RWPE2 (cell line): ENCODE results near the gene ZNF597.

ENCODE experiments used
- ATAC-seq: fragments of 200-7000 bp; cut with Tn5 transposase; 3 replicates; pipeline ENCODE4 v1.9.1; 2021; ENCODE audit warnings: low read depth
- DNase-seq: peaks from one replicate; pipeline ENCODE4 v3.0.0-alpha.2; 2020; ENCODE audit warnings: low spot score
- H3K27ac ChIP-seq: fragments of 450-650 bp; 2 replicates; pipeline ENCODE4 v1.5.1; 2017; ENCODE audit warnings: mild to moderate bottlenecking; ENCODE audit not compliant: poor library complexity, severe bottlenecking
- H3K27me3 ChIP-seq: fragments of 250-450 bp; sonication (Bioruptor Pico); 2 replicates; pipeline ENCODE4 v1.5.1; 2021; ENCODE audit warnings: mild to moderate bottlenecking, moderate library complexity; ENCODE audit not compliant: insufficient read depth, poor library complexity, severe bottlenecking
- H3K36me3 ChIP-seq: fragments of 250-450 bp; sonication (Bioruptor Pico); 2 replicates; pipeline ENCODE4 v1.5.1; 2020; ENCODE audit warnings: low read depth, mild to moderate bottlenecking, moderate library complexity
- H3K4me1 ChIP-seq: fragments of 250-450 bp; sonication (Bioruptor Pico); 2 replicates; pipeline ENCODE4 v1.5.1; 2021; ENCODE audit warnings: mild to moderate bottlenecking, moderate library complexity; ENCODE audit not compliant: insufficient read depth, poor library complexity, severe bottlenecking
- H3K4me3 ChIP-seq: fragments of 250-450 bp; sonication (Bioruptor Pico); 2 replicates; pipeline ENCODE4 v1.5.1; 2021; ENCODE audit warnings: mild to moderate bottlenecking, moderate library complexity; ENCODE audit not compliant: severe bottlenecking
- H3K9me3 ChIP-seq: fragments of 250-450 bp; sonication (Bioruptor Pico); 2 replicates; pipeline ENCODE4 v1.5.1; 2021; ENCODE audit warnings: mild to moderate bottlenecking, moderate library complexity; ENCODE audit not compliant: severe bottlenecking
- TF ChIP-seq, protein P1 (sequence below): fragments of 450-650 bp; IDR thresholded peaks from one replicate; pipeline ENCODE4 v1.5.1; 2017; ENCODE audit warnings: mild to moderate bottlenecking, moderate library complexity; ENCODE audit not compliant: poor library complexity, severe bottlenecking

Gene ZNF597

DNA sequence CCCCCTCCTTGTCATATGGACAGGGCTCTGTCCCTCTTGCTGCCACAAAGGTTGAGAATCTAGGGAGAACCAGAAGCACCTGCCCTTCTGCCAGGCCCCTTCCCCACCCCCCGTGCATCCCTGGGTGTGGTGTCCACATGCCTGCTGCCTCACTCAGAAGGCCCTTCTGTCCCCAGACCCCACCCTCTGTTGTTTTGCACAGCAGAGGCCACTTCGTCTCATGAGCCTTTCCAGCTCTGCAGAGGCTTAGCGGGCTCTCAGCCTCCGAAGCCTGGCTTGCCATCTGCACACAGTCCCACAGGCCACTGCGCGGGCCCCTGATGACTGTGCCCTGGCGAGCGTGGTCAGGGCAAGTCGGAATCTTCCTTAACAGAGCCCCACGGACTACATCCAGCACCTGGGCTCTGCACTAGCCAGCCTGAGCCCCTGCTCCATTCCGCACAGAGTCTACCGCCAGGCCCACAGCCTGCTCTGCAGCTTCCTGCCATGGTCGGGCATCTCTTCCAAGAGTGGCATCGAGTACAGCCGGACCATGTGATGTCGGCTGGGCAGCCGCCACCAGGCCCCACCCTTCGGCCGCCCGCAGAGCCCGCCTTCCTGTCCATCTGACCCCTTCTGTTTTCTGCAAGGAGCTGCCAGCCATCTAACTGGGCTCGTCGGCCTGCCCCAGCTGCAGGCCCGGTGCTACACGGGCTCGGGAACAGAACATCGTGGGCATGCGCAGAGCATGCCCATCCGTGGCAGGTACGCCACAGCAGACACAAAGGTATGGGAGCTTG, 41.2 kb upstream of the ZNF597 start:
- H3K27ac ChIP-seq, result no peak overlapping the region
- H3K9me3 ChIP-seq, result no peaks in the 10 kb centered on the region
- TF ChIP-seq, protein P1, sequence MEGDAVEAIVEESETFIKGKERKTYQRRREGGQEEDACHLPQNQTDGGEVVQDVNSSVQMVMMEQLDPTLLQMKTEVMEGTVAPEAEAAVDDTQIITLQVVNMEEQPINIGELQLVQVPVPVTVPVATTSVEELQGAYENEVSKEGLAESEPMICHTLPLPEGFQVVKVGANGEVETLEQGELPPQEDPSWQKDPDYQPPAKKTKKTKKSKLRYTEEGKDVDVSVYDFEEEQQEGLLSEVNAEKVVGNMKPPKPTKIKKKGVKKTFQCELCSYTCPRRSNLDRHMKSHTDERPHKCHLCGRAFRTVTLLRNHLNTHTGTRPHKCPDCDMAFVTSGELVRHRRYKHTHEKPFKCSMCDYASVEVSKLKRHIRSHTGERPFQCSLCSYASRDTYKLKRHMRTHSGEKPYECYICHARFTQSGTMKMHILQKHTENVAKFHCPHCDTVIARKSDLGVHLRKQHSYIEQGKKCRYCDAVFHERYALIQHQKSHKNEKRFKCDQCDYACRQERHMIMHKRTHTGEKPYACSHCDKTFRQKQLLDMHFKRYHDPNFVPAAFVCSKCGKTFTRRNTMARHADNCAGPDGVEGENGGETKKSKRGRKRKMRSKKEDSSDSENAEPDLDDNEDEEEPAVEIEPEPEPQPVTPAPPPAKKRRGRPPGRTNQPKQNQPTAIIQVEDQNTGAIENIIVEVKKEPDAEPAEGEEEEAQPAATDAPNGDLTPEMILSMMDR, result no peak
- H3K36me3 ChIP-seq, result peaks cover 42% of the 10 kb centered on the region
- DNase-seq (no peak), ATAC-seq (no peak)
- no peak overlapping the region for H3K4me3 ChIP-seq
- H3K27me3 ChIP-seq, result no peaks in the 10 kb centered on the region
- no peaks in the 10 kb centered on the region for H3K4me1 ChIP-seq

DNA sequence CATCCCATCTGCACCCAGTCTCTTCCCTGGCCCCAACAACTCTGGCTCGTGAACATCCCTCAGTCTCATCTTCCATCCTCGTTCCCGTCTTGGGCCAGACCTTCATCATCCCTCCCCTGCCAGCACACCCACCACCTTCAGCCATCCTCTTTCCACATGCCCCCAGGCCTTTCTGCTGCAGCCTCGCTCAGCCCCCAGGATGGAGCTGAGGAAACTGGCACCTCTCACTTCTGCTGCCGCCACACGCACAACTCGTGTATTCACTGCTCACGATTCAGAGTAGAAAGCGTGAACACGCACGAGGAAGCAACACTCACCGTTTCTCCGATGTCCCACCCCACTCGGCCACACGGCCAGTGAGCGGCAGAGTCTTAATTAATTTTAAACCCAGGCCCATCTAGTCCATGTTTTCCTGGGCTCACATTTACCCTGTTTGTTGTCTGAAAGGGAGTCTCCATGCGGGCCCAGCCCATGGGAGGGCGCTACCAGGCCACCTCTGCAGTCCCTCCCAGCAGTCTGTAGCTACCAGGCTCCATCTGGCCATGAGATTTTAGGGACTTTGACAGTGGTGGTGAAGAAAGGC, 39.4 kb upstream of the ZNF597 start:
- TF ChIP-seq, protein P1, result no peak
- Histone ChIP-seq H3K4me3 (no peak overlapping the region), H3K36me3 (peaks cover 49% of the 10 kb centered on the region), H3K27me3 (no peaks in the 10 kb centered on the region), H3K27ac (no peak overlapping the region), H3K9me3 (no peaks in the 10 kb centered on the region), H3K4me1 (no peaks in the 10 kb centered on the region)
- DNase-seq, result no peak
- no peak for ATAC-seq

DNA sequence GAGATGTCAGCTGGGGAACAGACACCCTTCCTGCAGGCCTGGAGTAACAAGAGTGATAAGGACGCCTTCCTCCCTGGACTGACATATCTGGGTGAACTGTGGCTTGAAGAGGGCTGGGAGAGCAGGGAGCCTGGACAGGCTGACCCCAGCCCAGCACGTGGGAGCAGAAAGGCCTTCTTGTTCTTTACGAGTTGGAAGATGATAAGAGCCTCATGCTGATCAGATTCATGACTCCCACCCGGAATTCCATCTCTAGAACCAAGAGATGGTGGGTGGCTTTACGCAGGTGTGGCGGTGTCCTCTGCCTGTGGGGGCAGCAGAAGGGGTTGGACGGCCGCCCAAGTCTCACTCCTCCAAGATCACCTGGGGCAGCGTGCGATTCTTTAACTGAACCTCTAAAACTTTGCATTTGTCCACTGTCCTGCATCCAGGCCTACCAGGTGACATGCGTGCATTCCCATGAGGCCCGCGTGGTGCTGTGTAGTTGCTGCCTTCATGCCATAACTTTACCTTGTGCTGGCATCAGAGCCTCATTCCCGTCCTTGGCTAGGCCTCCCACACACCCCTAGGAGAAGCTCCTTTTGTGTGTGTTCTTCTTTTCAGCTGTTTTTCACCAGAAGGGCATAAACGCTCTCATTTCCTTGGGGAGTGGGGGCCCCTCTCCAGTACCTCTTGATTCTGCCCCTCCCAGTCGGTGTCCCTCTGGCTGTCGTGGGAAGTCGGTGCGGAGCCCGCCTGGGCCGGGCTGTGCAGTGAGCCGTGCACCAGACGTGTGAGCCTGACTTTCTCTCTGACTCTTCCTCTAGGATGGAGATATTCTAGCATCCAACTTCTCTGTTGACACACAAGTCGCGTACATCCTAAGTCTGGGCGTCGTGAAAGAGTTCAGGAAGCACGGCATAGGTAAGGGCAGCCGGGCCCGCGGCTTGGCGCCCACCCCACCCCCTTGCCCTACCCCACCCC, 38.7 kb upstream of the ZNF597 start:
- ATAC-seq (no peak), DNase-seq (no peak)
- Histone ChIP-seq H3K9me3 (no peaks in the 10 kb centered on the region), H3K36me3 (peaks cover 52% of the 10 kb centered on the region), H3K27ac (no peak overlapping the region), H3K27me3 (no peaks in the 10 kb centered on the region), H3K4me1 (no peaks in the 10 kb centered on the region), H3K4me3 (no peak overlapping the region)
- TF ChIP-seq, protein P1, result no peak

DNA sequence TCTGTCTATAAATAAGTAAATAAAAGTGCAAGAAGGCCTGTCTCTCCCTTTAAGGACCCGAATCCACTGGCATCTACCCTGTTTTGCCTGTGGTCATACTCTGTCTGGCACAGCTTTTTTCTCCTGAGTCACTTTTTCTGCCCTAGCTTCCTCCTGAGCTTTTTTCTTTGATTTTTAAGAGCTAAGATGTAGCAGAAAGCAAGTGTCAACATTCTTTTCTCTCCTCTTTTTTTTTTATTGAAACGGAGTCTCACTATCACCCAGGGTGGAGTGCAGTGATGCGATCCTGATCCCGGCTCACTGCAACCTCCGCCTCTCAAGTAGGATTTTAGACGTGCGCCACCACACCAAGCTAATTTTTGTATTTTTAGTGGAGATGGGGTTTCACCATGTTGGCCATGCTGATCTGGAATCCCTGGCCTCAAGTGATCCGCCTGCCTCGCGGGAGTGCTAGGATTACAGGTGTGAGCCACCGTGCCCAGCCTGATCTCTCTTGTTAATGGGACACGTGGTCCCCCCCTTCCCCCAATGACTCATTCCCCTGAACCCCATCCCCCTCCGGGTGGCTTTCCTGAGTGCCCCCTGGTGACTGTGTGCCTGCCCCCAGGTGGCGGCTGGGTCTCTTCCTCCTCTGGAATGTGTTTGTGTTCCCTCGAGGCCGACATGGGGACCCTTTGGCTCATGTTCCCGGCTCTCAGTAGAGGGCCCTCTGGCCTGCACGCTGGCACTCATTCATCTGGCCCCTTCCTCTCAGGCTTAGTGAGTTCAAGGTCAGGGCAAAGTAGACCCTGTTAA, 37.8 kb upstream of the ZNF597 start:
- H3K27ac ChIP-seq, result no peak overlapping the region
- no peaks in the 10 kb centered on the region for H3K9me3 ChIP-seq
- no peak for DNase-seq
- H3K4me1 ChIP-seq, result no peaks in the 10 kb centered on the region
- H3K27me3 ChIP-seq, result no peaks in the 10 kb centered on the region
- no peak overlapping the region for H3K4me3 ChIP-seq
- no peak for ATAC-seq
- peaks cover 57% of the 10 kb centered on the region for H3K36me3 ChIP-seq
- TF ChIP-seq, protein P1, result no peak
